SH-SY5Y (cell line): Measurements from ENCODE around the gene ETV6.

ENCODE experiments used
- GATA2 ChIP-seq: IDR thresholded peaks from 2 replicates; pipeline ENCODE4 v1.6.1; 2011; ENCODE audit warnings: mild to moderate bottlenecking, low read depth, low read length
- GATA3 ChIP-seq: IDR thresholded peaks from 2 replicates; pipeline ENCODE4 v1.6.1; 2011; ENCODE audit warnings: low read depth, mild to moderate bottlenecking, low read length, moderate library complexity

DNA sequence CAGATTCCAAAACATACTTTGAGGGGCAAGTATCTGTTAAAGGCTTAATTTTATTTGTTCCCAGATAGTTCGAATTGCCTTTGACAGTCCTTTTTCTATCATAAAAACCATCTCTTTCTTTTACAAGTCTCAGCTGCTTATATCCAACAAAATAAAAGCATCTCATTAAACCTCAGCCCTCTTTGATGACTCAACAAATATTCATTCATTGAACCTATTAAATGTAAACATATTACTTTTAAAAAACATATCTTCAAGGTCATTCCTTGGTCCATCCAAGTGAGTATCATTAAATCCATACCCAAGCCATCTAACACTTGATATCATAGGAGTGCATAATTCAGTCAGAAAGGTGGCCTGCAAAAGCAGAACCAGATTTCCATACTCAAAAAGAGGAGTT lies 266.6 kb downstream of the ETV6 start:
- TF ChIP-seq GATA2 = no peak
- no peak for TF ChIP-seq GATA3
